Hepatocyte (in vitro differentiated cells): Measurements from ENCODE around the gene PPP1CA. TPM values are rescaled to one million over a fixed set of nuclear protein-coding genes. Genes with fewer than 3 reads are reported as not detected.

Source experiments
- DNase-seq: peaks from one replicate; pipeline ENCODE4 v3.0.0-alpha.2; 2016; ENCODE audit warnings: low spot score
- H2AFZ ChIP-seq: fragments of 200-600 bp; sonication (generic); 2 replicates; pipeline ENCODE4 v1.6.0; 2016; ENCODE audit warnings: antibody characterized with exemption, mild to moderate bottlenecking
- H3K27ac ChIP-seq: fragments of 200-600 bp; sonication (generic); 2 replicates; pipeline ENCODE4 v1.5.1; 2016; ENCODE audit warnings: mild to moderate bottlenecking
- H3K27me3 ChIP-seq: fragments of 200-600 bp; sonication (generic); 2 replicates; pipeline ENCODE4 v1.6.1; 2016
- H3K36me3 ChIP-seq: fragments of 200-600 bp; sonication (generic); replicated peaks from 2 replicates; pipeline ENCODE4 v1.5.1; 2016; ENCODE audit warnings: low read depth; ENCODE audit not compliant: insufficient read depth
- H3K4me1 ChIP-seq: fragments of 200-600 bp; sonication (generic); 2 replicates; pipeline ENCODE4 v1.5.1; 2016; ENCODE audit warnings: mild to moderate bottlenecking, moderate library complexity; ENCODE audit not compliant: insufficient read depth
- H3K4me2 ChIP-seq: fragments of 200-600 bp; sonication (generic); 2 replicates; pipeline ENCODE4 v1.6.0; 2016
- H3K4me3 ChIP-seq: fragments of 200-600 bp; sonication (generic); 2 replicates; pipeline ENCODE4 v1.5.1; 2016; ENCODE audit warnings: mild to moderate bottlenecking
- H3K79me2 ChIP-seq: fragments of 200-600 bp; sonication (generic); 2 replicates; pipeline ENCODE4 v1.6.0; 2017; ENCODE audit warnings: mild to moderate bottlenecking
- H3K9me2 ChIP-seq: fragments of 200-600 bp; sonication (generic); replicated peaks from 2 replicates; pipeline ENCODE4 v1.6.0; 2017; ENCODE audit warnings: mild to moderate bottlenecking; ENCODE audit not compliant: insufficient read depth
- H3K9me3 ChIP-seq: fragments of 200-600 bp; sonication (generic); 2 replicates; pipeline ENCODE4 v1.5.1; 2016; ENCODE audit warnings: low read depth, mild to moderate bottlenecking
- H4K20me1 ChIP-seq: fragments of 200-600 bp; sonication (generic); 2 replicates; pipeline ENCODE4 v1.6.0; 2016; ENCODE audit warnings: mild to moderate bottlenecking; ENCODE audit not compliant: insufficient read depth, poor library complexity, severe bottlenecking
- EZH2 ChIP-seq: fragments of 200-600 bp; sonication (generic); IDR thresholded peaks from 2 replicates; pipeline ENCODE4 v1.6.1; 2016; ENCODE audit warnings: antibody characterized with exemption, mild to moderate bottlenecking, borderline replicate concordance
- EZH2phosphoT487 ChIP-seq: fragments of 200-600 bp; sonication (generic); IDR thresholded peaks from one replicate; pipeline ENCODE4 v1.6.1; 2018; ENCODE audit warnings: antibody characterized with exemption, mild to moderate bottlenecking, low read depth, moderate library complexity; ENCODE audit not compliant: unreplicated experiment, severe bottlenecking
- WGBS: methylation state at CpG from one replicate; pipeline ENCODE4 v1.1.6; 2016; ENCODE audit warnings: low lambda C conversion rate; ENCODE audit errors: missing lambda C conversion rate; 5-methylcytosine and 5-hydroxymethylcytosine counted together
- polyA plus RNA-seq: library from polyadenylated mRNA; unstranded; fragments of >200 nt; fragmentation: Nextera tagmentation; extraction: Ambion mirVana; gene quantifications from 2 replicates; pipeline ENCODE4 v1.2.1, GENCODE V29; 2016
- total RNA-seq: library from RNA; depleted of rRNA; stranded (reverse); fragments of >200 nt; gene quantifications from 2 replicates; pipeline ENCODE4 v1.2.3, GENCODE V29; 2014
- TF ChIP-seq, protein P1 (sequence below): fragments of 200-600 bp; sonication (generic); IDR thresholded peaks from 2 replicates; pipeline ENCODE4 v1.5.1; 2016; ENCODE audit warnings: antibody characterized with exemption, mild to moderate bottlenecking; ENCODE audit not compliant: poor library complexity

Gene PPP1CA
- total and polyA plus RNA-seq, 2 experiments from 2014 or later: 146 to 242 TPM

DNA sequence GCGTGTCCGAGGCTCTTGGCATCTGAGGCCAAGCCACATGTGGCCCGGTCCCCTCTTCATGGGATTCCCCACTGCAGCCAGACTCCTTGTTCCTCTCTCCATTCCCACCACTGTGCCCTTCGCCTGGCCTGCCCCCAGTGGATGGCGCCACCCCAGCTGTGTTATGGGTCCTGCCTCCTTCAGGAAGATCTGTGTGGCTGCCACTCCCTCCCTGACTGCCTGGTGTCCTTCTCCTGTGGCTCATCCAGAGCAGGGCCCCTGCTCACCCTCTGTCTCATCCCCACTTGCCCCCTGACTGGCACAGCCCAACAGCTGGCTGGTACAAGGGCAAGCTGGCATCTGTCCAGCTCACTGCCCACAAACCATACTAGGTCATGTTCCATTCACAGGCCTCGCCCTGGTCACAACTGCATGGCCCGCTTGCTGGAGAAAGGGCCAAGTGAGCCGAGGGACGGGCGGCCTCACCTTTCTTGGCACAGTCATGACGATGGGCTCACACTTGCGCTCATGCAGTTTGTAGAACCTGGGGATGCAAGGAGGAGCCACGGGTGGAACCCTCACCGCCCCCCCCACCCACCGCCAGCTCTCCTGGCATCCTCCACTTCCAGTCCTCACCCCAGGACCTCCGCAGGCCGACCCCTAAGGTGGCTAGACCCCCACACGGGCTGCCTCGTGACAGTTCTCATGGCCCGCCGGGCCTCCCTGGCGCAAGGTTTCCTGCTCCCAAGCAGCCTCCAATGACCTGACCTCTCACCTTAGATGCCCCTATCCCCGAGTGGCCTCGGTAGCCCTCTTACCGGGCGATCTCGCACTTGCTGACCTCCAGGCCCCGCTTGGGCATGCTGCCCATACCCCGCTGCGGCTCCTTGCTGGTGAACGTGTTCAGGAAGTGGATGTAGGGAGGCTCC is 37.9 kb upstream of the PPP1CA start:
- TF ChIP-seq, protein P1, sequence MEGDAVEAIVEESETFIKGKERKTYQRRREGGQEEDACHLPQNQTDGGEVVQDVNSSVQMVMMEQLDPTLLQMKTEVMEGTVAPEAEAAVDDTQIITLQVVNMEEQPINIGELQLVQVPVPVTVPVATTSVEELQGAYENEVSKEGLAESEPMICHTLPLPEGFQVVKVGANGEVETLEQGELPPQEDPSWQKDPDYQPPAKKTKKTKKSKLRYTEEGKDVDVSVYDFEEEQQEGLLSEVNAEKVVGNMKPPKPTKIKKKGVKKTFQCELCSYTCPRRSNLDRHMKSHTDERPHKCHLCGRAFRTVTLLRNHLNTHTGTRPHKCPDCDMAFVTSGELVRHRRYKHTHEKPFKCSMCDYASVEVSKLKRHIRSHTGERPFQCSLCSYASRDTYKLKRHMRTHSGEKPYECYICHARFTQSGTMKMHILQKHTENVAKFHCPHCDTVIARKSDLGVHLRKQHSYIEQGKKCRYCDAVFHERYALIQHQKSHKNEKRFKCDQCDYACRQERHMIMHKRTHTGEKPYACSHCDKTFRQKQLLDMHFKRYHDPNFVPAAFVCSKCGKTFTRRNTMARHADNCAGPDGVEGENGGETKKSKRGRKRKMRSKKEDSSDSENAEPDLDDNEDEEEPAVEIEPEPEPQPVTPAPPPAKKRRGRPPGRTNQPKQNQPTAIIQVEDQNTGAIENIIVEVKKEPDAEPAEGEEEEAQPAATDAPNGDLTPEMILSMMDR: peak; percentile 5
- no peak for TF ChIP-seq EZH2phosphoT487
- WGBS: 93% methylated on average over 28 of the region's 31 CpGs
- Histone ChIP-seq H3K79me2 (peaks cover 18% of the 10 kb centered on the region), H3K4me3 (no peak overlapping the region), H3K27ac (no peak overlapping the region), H3K9me3 (no peaks in the 10 kb centered on the region), H3K9me2 (no peaks in the 10 kb centered on the region), H3K36me3 (no peaks in the 10 kb centered on the region), H3K27me3 (no peaks in the 10 kb centered on the region), H2AFZ (no peak overlapping the region), H4K20me1 (no peaks in the 10 kb centered on the region), H3K4me1 (peaks cover 13% of the 10 kb centered on the region), H3K4me2 (no peak overlapping the region)
- DNase-seq: no peak

DNA sequence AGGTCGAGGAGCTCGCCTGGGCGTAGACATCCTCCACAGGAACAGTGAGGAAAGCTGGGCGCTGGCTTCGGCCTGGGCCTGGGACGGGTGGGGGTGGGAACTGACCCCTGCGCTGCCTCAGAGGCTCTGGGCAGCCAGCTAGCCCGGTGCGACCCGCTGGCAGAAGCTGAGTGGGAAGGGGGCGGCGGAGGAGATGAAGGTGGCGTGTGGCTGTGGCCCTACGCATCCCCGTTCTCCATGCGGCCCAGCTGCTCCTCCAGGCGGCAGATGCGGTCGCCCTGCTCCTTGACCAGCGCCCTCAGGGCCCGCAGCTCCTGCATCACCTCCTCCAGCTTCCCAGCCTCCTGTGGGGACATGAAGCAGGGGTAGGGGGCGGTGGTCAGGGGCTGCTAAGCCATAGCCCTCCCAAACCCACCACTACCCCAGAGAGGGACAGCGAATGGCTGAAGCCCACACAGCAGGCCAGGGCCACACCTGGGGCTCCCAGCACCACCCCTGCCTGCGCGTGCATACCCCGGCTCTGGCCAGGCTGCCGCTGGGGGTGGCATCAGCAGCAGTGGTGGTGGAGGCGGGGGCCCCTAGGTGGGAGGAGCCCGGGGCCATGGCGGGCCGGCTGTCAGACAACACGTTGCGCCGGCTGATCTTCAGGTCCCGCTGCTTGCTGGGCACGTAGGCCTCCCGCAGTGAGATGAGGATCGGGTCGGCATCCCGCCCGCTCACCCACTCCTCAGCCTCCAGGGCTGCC is 36.7 kb upstream of the PPP1CA start:
- Histone ChIP-seq H3K27me3 (no peaks in the 10 kb centered on the region), H2AFZ (no peak overlapping the region), H3K9me3 (no peaks in the 10 kb centered on the region), H3K4me3 (no peak overlapping the region), H3K27ac (no peak overlapping the region), H3K36me3 (no peaks in the 10 kb centered on the region), H3K4me2 (no peak overlapping the region), H3K9me2 (no peaks in the 10 kb centered on the region), H3K79me2 (peaks cover 15% of the 10 kb centered on the region), H3K4me1 (peaks cover 6% of the 10 kb centered on the region), H4K20me1 (no peaks in the 10 kb centered on the region)
- no peak for DNase-seq
- 88% methylated on average over 21 of the region's 41 CpGs for WGBS
- TF ChIP-seq EZH2phosphoT487 (no peak), EZH2 (no peak)
- TF ChIP-seq, protein P1: no peak

DNA sequence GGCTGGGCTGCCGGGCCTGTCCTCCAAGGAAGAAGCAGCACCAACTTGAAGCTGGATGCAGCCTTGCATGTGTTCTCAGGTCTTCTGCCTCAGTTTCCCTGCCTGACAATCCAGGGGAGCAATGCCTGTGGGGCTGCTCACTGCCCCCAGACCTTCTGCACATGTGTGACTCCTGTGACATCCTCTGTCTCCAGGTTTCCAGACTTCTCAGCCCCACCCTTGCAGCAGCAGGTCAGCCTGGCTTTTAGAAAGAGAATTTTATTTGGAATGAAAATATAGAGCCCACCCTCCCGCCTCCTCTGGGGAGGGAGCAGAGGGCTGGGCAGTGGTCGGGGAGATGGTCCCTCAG is 36.1 kb upstream of the PPP1CA start:
- H3K27me3 ChIP-seq: no peaks in the 10 kb centered on the region
- no peaks in the 10 kb centered on the region for H3K36me3 ChIP-seq
- peaks cover 6% of the 10 kb centered on the region for H3K4me1 ChIP-seq
- DNase-seq: no peak
- no peaks in the 10 kb centered on the region for H3K9me3 ChIP-seq
- no peak overlapping the region for H3K4me2 ChIP-seq
- TF ChIP-seq, protein P1: no peak
- TF ChIP-seq EZH2phosphoT487: no peak
- TF ChIP-seq EZH2: no peak
- no peak overlapping the region for H3K27ac ChIP-seq
- no peak overlapping the region for H3K4me3 ChIP-seq
- H3K9me2 ChIP-seq: no peaks in the 10 kb centered on the region
- H4K20me1 ChIP-seq: no peaks in the 10 kb centered on the region
- H3K79me2 ChIP-seq: peaks cover 11% of the 10 kb centered on the region
- 90% methylated on average over 3 of the region's 3 CpGs for WGBS
- H2AFZ ChIP-seq: no peak overlapping the region
